ENCODE measurements around the gene EFS.

- TF ChIP-seq GATA3 (IDR thresholded peaks at IDR 0.05; ENCODE audit: low read depth, low read length) (no peak), GATA2 (IDR thresholded peaks at IDR 0.05; ENCODE audit: low read depth, low read length) (no peak)
Measured at GRCh38 chr14:23352506-23353432, 12.2 kb downstream of the EFS start, which contains the start of gene SLC22A17.

Data from SH-SY5Y (cell line).